Breast epithelium (tissue), 3 donors: ENCODE results near the gene THSD4.

Experiments used
- CTCF ChIP-seq, 3 donors: fragments of 450-650 bp; IDR thresholded peaks; one replicate each; pipeline ENCODE4 v1.5.1; 2016 to 2017; ENCODE audit warnings: antibody characterized with exemption in 3 of 3, mild to moderate bottlenecking in 3 of 3, moderate library complexity in 3 of 3
- POLR2A ChIP-seq: fragments of 450-650 bp; IDR thresholded peaks from one replicate; pipeline ENCODE4 v1.6.1; 2016; ENCODE audit warnings: antibody characterized with exemption, mild to moderate bottlenecking, moderate library complexity
- POLR2AphosphoS5 ChIP-seq, 3 donors: sonication (generic); formaldehyde crosslinking; IDR thresholded peaks; one replicate each; pipeline ENCODE4 v1.6.1; 2017; ENCODE audit warnings: antibody characterized with exemption in 3 of 3

GRCh38 chr15:71565006-71565405 is 449.7 kb downstream of the THSD4 start:
- TF ChIP-seq CTCF (IDR thresholded peaks at IDR 0.05) (no peak), POLR2A (no peak), POLR2AphosphoS5 (IDR thresholded peaks at IDR 0.05) (no peak)
